Stomach (tissue), 9 donors: ENCODE results near the gene IL6. TPM values are rescaled to one million over a fixed set of nuclear protein-coding genes. Genes with fewer than 3 reads are reported as not detected.
A peak's percentile ranks its signal among the peaks of the same experiment; 100 is the strongest.

Experiments
- DNase-seq, 2 donors: peaks; one replicate each; pipeline versions ENCODE4 v3.0.0 to v3.0.0-alpha.2; 2013 to 2019
- H3K27ac ChIP-seq, 5 donors: fragments of 200-600 bp in 4 of 5; sonication (generic) in 4 of 5; one replicate each; pipeline ENCODE4 v1.5.1; 2013 to 2019; ENCODE audit warnings: mild to moderate bottlenecking in 1 of 5, moderate library complexity in 1 of 5
- H3K27me3 ChIP-seq, 3 donors: fragments of 200-600 bp; sonication (generic); one replicate each; pipeline ENCODE4 v1.5.1; 2017 to 2019; ENCODE audit warnings: mixed run types in 1 of 3
- H3K36me3 ChIP-seq, 4 donors: fragments of 200-600 bp; sonication (generic); 1 replicate in 3 of 4; 2 replicates in 1 of 4; pipeline ENCODE4 v1.5.1; 2016 to 2019
- H3K4me1 ChIP-seq, 4 donors: fragments of 200-600 bp; sonication (generic); one replicate each; pipeline ENCODE4 v1.5.1; 2016 to 2019
- H3K4me3 ChIP-seq, 4 donors: fragments of 200-600 bp; sonication (generic) in 3 of 4; one replicate each; pipeline ENCODE4 v1.5.1; 2016 to 2019; ENCODE audit warnings: mild to moderate bottlenecking in 1 of 4
- H3K9me3 ChIP-seq, 4 donors: fragments of 200-600 bp; sonication (generic); one replicate each; pipeline ENCODE4 v1.5.1; 2016 to 2019
- EP300 ChIP-seq: sonication (generic); formaldehyde crosslinking; IDR thresholded peaks from one replicate; pipeline ENCODE4 v1.6.1; 2017; ENCODE audit warnings: antibody characterized with exemption
- POLR2A ChIP-seq, 4 donors: fragments of 450-650 bp; IDR thresholded peaks; one replicate each; pipeline ENCODE4 v1.6.1; 2016; ENCODE audit warnings: antibody characterized with exemption in 4 of 4, control low read depth in 2 of 4, mild to moderate bottlenecking in 1 of 4, moderate library complexity in 1 of 4
- POLR2AphosphoS5 ChIP-seq, 3 donors: sonication (generic); formaldehyde crosslinking; IDR thresholded peaks; one replicate each; pipeline ENCODE4 v1.6.1; 2016; ENCODE audit warnings: antibody characterized with exemption in 3 of 3
- WGBS, 5 donors: extraction: QIAGEN DNeasy Blood & Tissue Kit in 3 of 5; methylation state at CpG; one replicate each; pipeline versions ENCODE4 v1.1.5 to v1.1.7; 2013 to 2018; 5-methylcytosine and 5-hydroxymethylcytosine counted together
- intact Hi-C: fragments of 100-400 bp; cut with DNase I; formaldehyde crosslinking; loops from one replicate; pipeline ENCODE4 v1.15.1; 2023; ENCODE audit warnings: low total_unique reads
- polyA plus RNA-seq, 3 donors: library from polyadenylated mRNA; stranded (reverse); fragments of 200-250 nt; gene quantifications; one replicate each; pipeline ENCODE4 v1.2.3, GENCODE V29; 2013
- total RNA-seq, 5 donors: library from RNA; depleted of rRNA; stranded (reverse); fragments of >200 nt; gene quantifications; one replicate each; pipeline versions ENCODE4 v1.1.0 to v1.2.3, GENCODE V29; 2014 to 2016
- TF ChIP-seq, protein P1 (sequence below), 7 experiments: fragments of 450-650 bp in 4 of 7; fragments of 200-600 bp in 3 of 7; sonication (generic) in 3 of 7; IDR thresholded peaks; one replicate each; pipeline ENCODE4 v1.5.1; 2016 to 2019; ENCODE audit warnings: antibody characterized with exemption in 7 of 7, control low read depth in 2 of 7, mild to moderate bottlenecking in 1 of 7
- donor health status: healthy with polysubstance abuse.
- donor health status: Bipolar disorder and iron deficiency.
- donor health status: healthy.

IL6 gene
- total and polyA plus RNA-seq, 8 donors = 0.95 to 9.2 (median 3.1) TPM; not detected in 5

DNA sequence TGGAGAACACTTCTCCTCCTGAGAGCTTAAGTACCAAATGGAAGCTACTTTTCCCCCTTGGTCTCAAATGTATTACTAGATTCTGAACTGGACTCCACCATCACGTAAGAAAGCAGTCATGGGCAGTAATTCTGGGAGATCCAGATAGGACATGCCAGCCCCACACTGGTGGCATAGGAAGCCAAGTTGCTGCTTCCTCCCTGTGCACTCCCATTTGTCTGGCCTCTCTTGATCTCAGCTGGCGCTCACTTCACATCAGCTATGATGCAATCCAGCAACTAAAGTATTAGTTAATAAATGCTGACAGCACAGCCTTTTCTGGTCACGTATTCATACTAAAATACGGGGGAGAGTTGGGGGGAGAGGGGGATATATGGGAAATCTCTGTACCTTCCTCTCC lies 3.4 kb upstream of the IL6 start:
- H3K4me1 ChIP-seq = peaks cover 19 to 58% (median 41%) of the 10 kb centered on the region in 4 donors
- H3K36me3 ChIP-seq = no peaks in the 10 kb centered on the region
- H3K27me3 ChIP-seq = peaks cover 0 to 12% (median 5%) of the 10 kb centered on the region in 3 donors
- TF ChIP-seq POLR2AphosphoS5 (IDR thresholded peaks at IDR 0.05) (no peak), EP300 (no peak), POLR2A (IDR thresholded peaks at IDR 0.05) (no peak)
- TF ChIP-seq, protein P1, sequence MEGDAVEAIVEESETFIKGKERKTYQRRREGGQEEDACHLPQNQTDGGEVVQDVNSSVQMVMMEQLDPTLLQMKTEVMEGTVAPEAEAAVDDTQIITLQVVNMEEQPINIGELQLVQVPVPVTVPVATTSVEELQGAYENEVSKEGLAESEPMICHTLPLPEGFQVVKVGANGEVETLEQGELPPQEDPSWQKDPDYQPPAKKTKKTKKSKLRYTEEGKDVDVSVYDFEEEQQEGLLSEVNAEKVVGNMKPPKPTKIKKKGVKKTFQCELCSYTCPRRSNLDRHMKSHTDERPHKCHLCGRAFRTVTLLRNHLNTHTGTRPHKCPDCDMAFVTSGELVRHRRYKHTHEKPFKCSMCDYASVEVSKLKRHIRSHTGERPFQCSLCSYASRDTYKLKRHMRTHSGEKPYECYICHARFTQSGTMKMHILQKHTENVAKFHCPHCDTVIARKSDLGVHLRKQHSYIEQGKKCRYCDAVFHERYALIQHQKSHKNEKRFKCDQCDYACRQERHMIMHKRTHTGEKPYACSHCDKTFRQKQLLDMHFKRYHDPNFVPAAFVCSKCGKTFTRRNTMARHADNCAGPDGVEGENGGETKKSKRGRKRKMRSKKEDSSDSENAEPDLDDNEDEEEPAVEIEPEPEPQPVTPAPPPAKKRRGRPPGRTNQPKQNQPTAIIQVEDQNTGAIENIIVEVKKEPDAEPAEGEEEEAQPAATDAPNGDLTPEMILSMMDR (IDR thresholded peaks at IDR 0.05) = no peak
- peak overlapping the region in 4 of 5 donors; percentile 46 to 69 (median 62) for H3K27ac ChIP-seq
- peak in 1 of 2 donors; percentile 26 for DNase-seq
- no peak overlapping the region for H3K4me3 ChIP-seq
- intact Hi-C loops = loop anchor here (10.0 kb wide), 1 partner anchor 159 kb away; no protein-coding TSS in a partner anchor
- no peaks in the 10 kb centered on the region for H3K9me3 ChIP-seq
- WGBS, 5 donors = 58 to 77% (median 67%) methylated on average over 4 of the region's 4 CpGs

DNA sequence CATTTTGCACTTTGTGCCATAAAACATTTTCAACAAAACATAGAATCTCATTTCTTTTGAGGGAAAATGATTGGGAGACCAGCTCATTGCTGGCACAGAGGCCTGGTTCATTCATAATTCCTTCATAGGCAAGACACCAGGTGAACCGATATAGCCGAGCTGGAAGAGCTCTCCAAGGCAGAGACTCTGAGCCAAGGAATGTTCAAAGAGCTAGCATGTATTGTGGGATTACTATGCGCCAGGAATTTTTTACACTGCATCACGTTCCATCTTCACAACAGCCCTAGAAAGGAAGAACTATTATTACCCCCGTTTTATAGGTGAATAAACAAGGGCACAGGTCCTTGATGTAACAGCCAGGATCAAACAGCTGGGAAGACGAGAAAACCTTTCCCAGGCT lies 2.1 kb upstream of the IL6 start:
- 59 to 84% (median 78%) methylated on average over 6 of the region's 6 CpGs for WGBS, 5 donors
- intact Hi-C loops = loop anchor here (10.0 kb wide), 1 partner anchor 160 kb away; no protein-coding TSS in a partner anchor
- peaks cover 19 to 58% (median 41%) of the 10 kb centered on the region in 4 donors for H3K4me1 ChIP-seq
- no peak overlapping the region for H3K4me3 ChIP-seq
- DNase-seq = no peak
- H3K27ac ChIP-seq = no peak overlapping the region
- no peak for TF ChIP-seq POLR2AphosphoS5 (IDR thresholded peaks at IDR 0.05)
- TF ChIP-seq POLR2A (IDR thresholded peaks at IDR 0.05) = no peak
- TF ChIP-seq, protein P1 (IDR thresholded peaks at IDR 0.05) = no peak
- TF ChIP-seq EP300 = no peak
- peaks cover 0 to 12% (median 5%) of the 10 kb centered on the region in 3 donors for H3K27me3 ChIP-seq
- no peaks in the 10 kb centered on the region for H3K9me3 ChIP-seq
- H3K36me3 ChIP-seq = no peaks in the 10 kb centered on the region

DNA sequence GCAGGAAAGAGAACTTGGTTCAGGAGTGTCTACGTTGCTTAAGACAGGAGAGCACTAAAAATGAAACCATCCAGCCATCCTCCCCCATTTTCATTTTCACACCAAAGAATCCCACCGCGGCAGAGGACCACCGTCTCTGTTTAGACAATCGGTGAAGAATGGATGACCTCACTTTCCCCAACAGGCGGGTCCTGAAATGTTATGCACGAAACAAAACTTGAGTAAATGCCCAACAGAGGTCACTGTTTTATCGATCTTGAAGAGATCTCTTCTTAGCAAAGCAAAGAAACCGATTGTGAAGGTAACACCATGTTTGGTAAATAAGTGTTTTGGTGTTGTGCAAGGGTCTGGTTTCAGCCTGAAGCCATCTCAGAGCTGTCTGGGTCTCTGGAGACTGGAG lies 1.4 kb upstream of the IL6 start:
- peaks cover 0 to 12% (median 5%) of the 10 kb centered on the region in 3 donors for H3K27me3 ChIP-seq
- H3K4me1 ChIP-seq = peaks cover 19 to 58% (median 41%) of the 10 kb centered on the region in 4 donors
- TF ChIP-seq, protein P1 (IDR thresholded peaks at IDR 0.05) = no peak
- no peak for TF ChIP-seq POLR2AphosphoS5 (IDR thresholded peaks at IDR 0.05)
- no peak for TF ChIP-seq POLR2A (IDR thresholded peaks at IDR 0.05)
- no peak for TF ChIP-seq EP300
- intact Hi-C loops = loop anchor here (10.0 kb wide), 1 partner anchor 161 kb away; no protein-coding TSS in a partner anchor
- peak in 1 of 2 donors; percentile 50 for DNase-seq
- H3K27ac ChIP-seq = no peak overlapping the region
- no peaks in the 10 kb centered on the region for H3K36me3 ChIP-seq
- no peak overlapping the region for H3K4me3 ChIP-seq
- 38 to 55% (median 50%) methylated on average over 9 of the region's 9 CpGs for WGBS, 5 donors
- no peaks in the 10 kb centered on the region for H3K9me3 ChIP-seq

DNA sequence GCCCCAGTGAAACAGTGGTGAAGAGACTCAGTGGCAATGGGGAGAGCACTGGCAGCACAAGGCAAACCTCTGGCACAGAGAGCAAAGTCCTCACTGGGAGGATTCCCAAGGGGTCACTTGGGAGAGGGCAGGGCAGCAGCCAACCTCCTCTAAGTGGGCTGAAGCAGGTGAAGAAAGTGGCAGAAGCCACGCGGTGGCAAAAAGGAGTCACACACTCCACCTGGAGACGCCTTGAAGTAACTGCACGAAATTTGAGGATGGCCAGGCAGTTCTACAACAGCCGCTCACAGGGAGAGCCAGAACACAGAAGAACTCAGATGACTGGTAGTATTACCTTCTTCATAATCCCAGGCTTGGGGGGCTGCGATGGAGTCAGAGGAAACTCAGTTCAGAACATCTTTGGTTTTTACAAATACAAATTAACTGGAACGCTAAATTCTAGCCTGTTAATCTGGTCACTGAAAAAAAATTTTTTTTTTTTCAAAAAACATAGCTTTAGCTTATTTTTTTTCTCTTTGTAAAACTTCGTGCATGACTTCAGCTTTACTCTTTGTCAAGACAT lies 574 bp upstream of the IL6 start:
- 6 to 15% (median 9%) methylated on average over 8 of the region's 8 CpGs for WGBS, 5 donors
- Histone ChIP-seq H3K9me3 (no peaks in the 10 kb centered on the region), H3K27me3 (peaks cover 0 to 12% (median 5%) of the 10 kb centered on the region in 3 donors), H3K36me3 (no peaks in the 10 kb centered on the region), H3K4me3 (peak overlapping the region; percentile 19 to 39 (median 34)), H3K27ac (peak overlapping the region in 4 of 5 donors; percentile 70 to 77 (median 70)), H3K4me1 (peaks cover 19 to 63% (median 44%) of the 10 kb centered on the region in 4 donors)
- TF ChIP-seq, protein P1 (IDR thresholded peaks at IDR 0.05) = peak in 5 of 7 experiments; percentile 11 to 51 (median 28)
- no peak for TF ChIP-seq EP300
- DNase-seq = peak; percentile 34 to 69
- intact Hi-C loops = loop anchor here (10.0 kb wide), 1 partner anchor 162 kb away; no protein-coding TSS in a partner anchor
